ENCODE results near the gene TRIM71. TPM values are rescaled to one million over a fixed set of nuclear protein-coding genes. Genes with fewer than 3 reads are reported as not detected.
A peak's percentile ranks its signal among the peaks of the same experiment; 100 is the strongest.

The TRIM71 gene
- total RNA-seq, 1 experiment from 2014 or later, result 0.17 TPM

DNA sequence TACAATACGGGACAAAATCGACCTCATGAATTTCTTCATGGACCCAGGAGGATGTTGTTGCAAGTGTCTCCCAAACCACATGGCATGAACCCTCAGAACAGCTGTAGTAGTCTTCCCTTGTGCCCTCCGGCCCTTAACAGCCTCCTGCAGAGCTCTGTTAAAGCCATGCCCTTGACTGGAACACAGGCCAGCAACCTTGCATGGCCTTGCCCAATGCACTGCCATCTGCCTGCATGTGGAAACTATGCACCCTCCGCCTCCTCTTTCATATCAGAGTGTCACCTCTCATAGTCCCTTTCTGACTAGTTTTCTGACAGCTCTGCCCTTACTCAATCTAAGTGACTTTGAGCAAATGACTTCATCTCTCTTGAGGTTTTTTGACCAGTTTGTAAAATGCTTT is 39.4 kb upstream of the TRIM71 start:
- DNase-seq (ENCODE audit: low read depth, low spot score), result no peak
- CTCF ChIA-PET, result interaction anchor here (0.9 kb wide), 1 partner anchor 46 kb away, joined by 3 read pairs; no protein-coding TSS in a partner anchor
- intact Hi-C loops (cut with micrococcal nuclease), result no loop called here
- RAD21 ChIA-PET (ENCODE audit: low non-redundant PET in 1 of 2, low total read pairs in 2 of 2, uncharacterized antibody in 2 of 2, unreplicated experiment in 2 of 2), result no interaction called here
- Histone ChIP-seq H3K9ac (ENCODE audit: low read length) (no peak overlapping the region), H3K9me2 (ENCODE audit: insufficient read depth) (no peaks in the 10 kb centered on the region), H3K4me2 (ENCODE audit: low read length) (no peak overlapping the region), H3K4me1 (ENCODE audit: control insufficient read depth in 1 of 2, insufficient read depth in 2 of 2, low read length in 2 of 2) (peaks cover 4 to 12% of the 10 kb centered on the region in 2 experiments; a peak in 3 of 4 replicates), H3K4me3 (replicated peaks in 1 of 2; ENCODE audit: low read depth in 1 of 2, low read length in 2 of 2) (no peak overlapping the region), H3K27me3 (ENCODE audit: insufficient read depth, low read length) (no peaks in the 10 kb centered on the region), H3K9me3 (ENCODE audit: control insufficient read depth in 1 of 2, insufficient read depth in 1 of 2, low read depth in 1 of 2, low read length in 2 of 2) (no peaks in the 10 kb centered on the region), H2AFZ (ENCODE audit: low read depth, low read length, poor library complexity, severe bottlenecking) (no peak overlapping the region), H4K20me1 (ENCODE audit: insufficient read depth) (no peaks in the 10 kb centered on the region), H3K36me3 (ENCODE audit: control insufficient read depth in 1 of 2, insufficient read depth in 2 of 2, low read length in 2 of 2) (peaks cover 7 to 10% of the 10 kb centered on the region in 2 experiments; a peak in 2 of 4 replicates), H3K27ac (ENCODE audit: low read depth, low read length) (no peak overlapping the region), H3K79me2 (ENCODE audit: insufficient read depth, low read length) (no peaks in the 10 kb centered on the region)
- no peak for ATAC-seq
- POLR2A ChIA-PET, result no interaction called here
- BruUV-seq (replicated peaks), result no TSS peak
- TF ChIP-seq SRF (IDR thresholded peaks at IDR 0.05; ENCODE audit: low read depth), result no peak
- TF ChIP-seq, protein P1, sequence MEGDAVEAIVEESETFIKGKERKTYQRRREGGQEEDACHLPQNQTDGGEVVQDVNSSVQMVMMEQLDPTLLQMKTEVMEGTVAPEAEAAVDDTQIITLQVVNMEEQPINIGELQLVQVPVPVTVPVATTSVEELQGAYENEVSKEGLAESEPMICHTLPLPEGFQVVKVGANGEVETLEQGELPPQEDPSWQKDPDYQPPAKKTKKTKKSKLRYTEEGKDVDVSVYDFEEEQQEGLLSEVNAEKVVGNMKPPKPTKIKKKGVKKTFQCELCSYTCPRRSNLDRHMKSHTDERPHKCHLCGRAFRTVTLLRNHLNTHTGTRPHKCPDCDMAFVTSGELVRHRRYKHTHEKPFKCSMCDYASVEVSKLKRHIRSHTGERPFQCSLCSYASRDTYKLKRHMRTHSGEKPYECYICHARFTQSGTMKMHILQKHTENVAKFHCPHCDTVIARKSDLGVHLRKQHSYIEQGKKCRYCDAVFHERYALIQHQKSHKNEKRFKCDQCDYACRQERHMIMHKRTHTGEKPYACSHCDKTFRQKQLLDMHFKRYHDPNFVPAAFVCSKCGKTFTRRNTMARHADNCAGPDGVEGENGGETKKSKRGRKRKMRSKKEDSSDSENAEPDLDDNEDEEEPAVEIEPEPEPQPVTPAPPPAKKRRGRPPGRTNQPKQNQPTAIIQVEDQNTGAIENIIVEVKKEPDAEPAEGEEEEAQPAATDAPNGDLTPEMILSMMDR (IDR thresholded peaks at IDR 0.05 in 2 of 3, conservative IDR thresholded peaks at IDR 0.05 in 1 of 3; ENCODE audit: borderline replicate concordance in 1 of 3, insufficient read depth in 1 of 3, low read depth in 2 of 3, low read length in 2 of 3), result 0 out of 6 replicates have a peak, but pooled peaks of 2 of the 3 experiments have one; percentile 10 to 17

DNA sequence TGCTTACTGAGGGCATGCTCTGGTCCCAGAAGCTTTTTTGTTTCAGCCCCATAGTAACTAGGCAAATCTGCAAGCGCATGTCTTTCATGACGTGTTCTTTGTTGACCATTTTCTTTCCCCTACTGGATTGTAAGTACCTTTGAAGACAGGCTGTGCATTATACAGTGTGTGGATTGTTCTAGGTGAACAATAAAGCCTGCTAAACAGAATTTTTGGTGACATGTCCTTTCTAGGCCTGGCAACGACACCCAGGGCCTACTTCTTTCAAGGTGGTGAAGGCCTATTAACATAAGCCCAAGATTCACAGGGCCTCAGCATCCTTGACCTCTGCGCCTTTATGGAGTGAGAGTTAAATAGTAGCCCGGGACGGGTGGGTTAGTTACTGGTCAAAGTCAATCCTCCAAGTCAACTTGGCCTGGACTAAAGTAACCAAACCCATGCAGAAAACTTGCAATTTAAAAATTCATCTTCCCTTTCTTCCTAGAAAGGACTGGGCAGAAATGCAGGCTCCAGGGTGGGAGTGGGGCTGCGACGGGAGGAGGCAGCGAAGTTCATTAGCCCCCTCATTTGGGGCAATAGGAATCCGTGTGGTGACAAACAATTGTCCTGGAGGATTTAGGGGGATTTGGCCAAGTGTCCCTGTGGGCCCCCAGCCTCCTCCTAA is 37.6 kb upstream of the TRIM71 start:
- Histone ChIP-seq H3K4me2 (ENCODE audit: low read length) (peak overlapping the region; percentile 83), H3K27ac (ENCODE audit: low read depth, low read length) (no peak overlapping the region), H3K79me2 (ENCODE audit: insufficient read depth, low read length) (no peaks in the 10 kb centered on the region), H4K20me1 (ENCODE audit: insufficient read depth) (no peaks in the 10 kb centered on the region), H3K4me1 (ENCODE audit: control insufficient read depth in 1 of 2, insufficient read depth in 2 of 2, low read length in 2 of 2) (peaks cover 4 to 12% of the 10 kb centered on the region in 2 experiments; a peak in 3 of 4 replicates), H3K9me3 (ENCODE audit: control insufficient read depth in 1 of 2, insufficient read depth in 1 of 2, low read depth in 1 of 2, low read length in 2 of 2) (no peaks in the 10 kb centered on the region), H3K4me3 (replicated peaks in 1 of 2; ENCODE audit: low read depth in 1 of 2, low read length in 2 of 2) (peak overlapping the region in 1 of 2 experiments; percentile 61; a peak in 2 of 4 replicates), H3K27me3 (ENCODE audit: insufficient read depth, low read length) (no peaks in the 10 kb centered on the region), H2AFZ (ENCODE audit: low read depth, low read length, poor library complexity, severe bottlenecking) (peak overlapping the region; percentile 77), H3K36me3 (ENCODE audit: control insufficient read depth in 1 of 2, insufficient read depth in 2 of 2, low read length in 2 of 2) (no peaks in the 10 kb centered on the region), H3K9ac (ENCODE audit: low read length) (peak overlapping the region; percentile 60; the same call in 1 of the 2 replicates), H3K9me2 (ENCODE audit: insufficient read depth) (no peaks in the 10 kb centered on the region)
- RAD21 ChIA-PET (ENCODE audit: low non-redundant PET in 1 of 2, low total read pairs in 2 of 2, uncharacterized antibody in 2 of 2, unreplicated experiment in 2 of 2), result no interaction called here
- POLR2A ChIA-PET, result no interaction called here
- no peak for DNase-seq (ENCODE audit: low read depth, low spot score)
- ATAC-seq, result no peak
- intact Hi-C loops (cut with micrococcal nuclease), result no loop called here
- CTCF ChIA-PET, result no interaction called here
- no TSS peak for BruUV-seq (replicated peaks)
- TF ChIP-seq, protein P2, sequence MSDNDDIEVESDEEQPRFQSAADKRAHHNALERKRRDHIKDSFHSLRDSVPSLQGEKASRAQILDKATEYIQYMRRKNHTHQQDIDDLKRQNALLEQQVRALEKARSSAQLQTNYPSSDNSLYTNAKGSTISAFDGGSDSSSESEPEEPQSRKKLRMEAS (IDR thresholded peaks at IDR 0.05), result no peak
- no peak for TF ChIP-seq TCF7L2 (IDR thresholded peaks at IDR 0.05; ENCODE audit: borderline replicate concordance, extremely low read depth, insufficient read depth, insufficient read length)
- TF ChIP-seq EGR1 (IDR thresholded peaks at IDR 0.05; ENCODE audit: low read depth), result no peak
- no peak for TF ChIP-seq EZH2 (IDR thresholded peaks at IDR 0.05)
- TF ChIP-seq, protein P1 (IDR thresholded peaks at IDR 0.05 in 2 of 3, conservative IDR thresholded peaks at IDR 0.05 in 1 of 3; ENCODE audit: borderline replicate concordance in 1 of 3, insufficient read depth in 1 of 3, low read depth in 2 of 3, low read length in 2 of 3), result no peak
- no peak for TF ChIP-seq SRF (IDR thresholded peaks at IDR 0.05; ENCODE audit: low read depth)
- TF ChIP-seq ZNF274 (IDR thresholded peaks at IDR 0.05; ENCODE audit: low read depth, low read length), result no peak
- no peak for TF ChIP-seq SIN3A (IDR thresholded peaks at IDR 0.05; ENCODE audit: low read depth)
- TF ChIP-seq YY1 (IDR thresholded peaks at IDR 0.05; ENCODE audit: extremely low read depth, insufficient replicate concordance, low read depth, low read length), result no peak

All from HCT116 (cell line).